K562 (cell line): Measurements from ENCODE around the gene CLCN2. TPM values are rescaled to one million over a fixed set of nuclear protein-coding genes. Genes with fewer than 3 reads are reported as not detected.

ENCODE experiments used
- ATAC-seq: fragments of 200-7000 bp; cut with Tn5 transposase; 3 replicates; pipeline ENCODE4 v1.9.1; 2020; ENCODE audit warnings: moderate library complexity
- BruUV-seq: library from RNA; stranded (reverse); fragments of 400-500 nt; replicated peaks from 2 replicates; lab custom pipeline; 2021; lab: Mats Ljungman, UMichigan
- CTCF ChIA-PET: fragments of 300-600 bp; formaldehyde crosslinking; extraction: SDS; loops from one replicate; lab custom pipeline; 2021; ENCODE audit warnings: low intra/inter-chr PET ratio; lab: Yijun Ruan, JAX
- POLR2A ChIA-PET: fragments of 300-600, 350-650 bp; sonication (Branson Sonifier 250); formaldehyde crosslinking; extraction: SDS; loops from one replicate; lab custom pipeline; 2021; ENCODE audit warnings: antibody characterized with exemption, inconsistent platforms; lab: Yijun Ruan, JAX
- DNase-seq, 4 experiments: peaks; one replicate each; pipeline versions ENCODE4 v3.0.0 to v3.0.0-alpha.2; 2011 to 2018; ENCODE audit warnings: low spot score in 3 of 4, mixed read lengths in 3 of 4; ENCODE audit errors: extremely low read depth in 1 of 4
- FAIRE-seq: peaks from 2 replicates; lab custom pipeline; 2011; peaks lifted over from hg19 to GRCh38; lab: Jason Lieb, UNC
- H2AFZ ChIP-seq: 2 replicates; pipeline ENCODE4 v1.6.0; 2011; ENCODE audit warnings: low read depth, low read length, control low read depth, inconsistent platforms
- H3K27ac ChIP-seq: fragments of 200-600 bp; 3 replicates; pipeline ENCODE4 v1.8.0; 2011; ENCODE audit warnings: low read depth, mild to moderate bottlenecking, control low read depth, inconsistent platforms, low read length, moderate library complexity, mixed read lengths; ENCODE audit errors: extremely low read depth
- H3K27me3 ChIP-seq, 2 experiments: fragments of 300-600 bp in 1 of 2; 2 replicates in 1 of 2; 3 replicates in 1 of 2; pipeline versions ENCODE4 v1.6.0 to v1.8.0; 2011; ENCODE audit warnings: inconsistent platforms in 2 of 2, low read length in 2 of 2, mild to moderate bottlenecking in 1 of 2, mixed read lengths in 1 of 2, moderate library complexity in 1 of 2; ENCODE audit not compliant: control insufficient read depth in 2 of 2, insufficient read depth in 2 of 2
- H3K36me3 ChIP-seq: fragments of 300-600 bp; 3 replicates; pipeline ENCODE4 v1.8.0; 2011; ENCODE audit warnings: mild to moderate bottlenecking, low read length, inconsistent platforms; ENCODE audit not compliant: control insufficient read depth, insufficient read depth
- H3K4me1 ChIP-seq, 2 experiments: fragments of 200-600 bp in 1 of 2; replicated peaks in 1 of 2; 2 replicates in 1 of 2; 3 replicates in 1 of 2; pipeline versions ENCODE4 v1.5.1 to v1.8.0; 2011; ENCODE audit warnings: inconsistent platforms in 2 of 2, low read length in 2 of 2, mild to moderate bottlenecking in 1 of 2, mixed read lengths in 1 of 2, moderate library complexity in 1 of 2; ENCODE audit not compliant: control insufficient read depth in 2 of 2, insufficient read depth in 2 of 2
- H3K4me2 ChIP-seq: 2 replicates; pipeline ENCODE4 v1.6.1; 2011; ENCODE audit warnings: low read length, control low read depth, inconsistent platforms, mixed read lengths; ENCODE audit not compliant: insufficient read depth
- H3K4me3 ChIP-seq: fragments of 200-600 bp; sonication (generic), shearing (Covaris generic); 2 replicates; pipeline ENCODE4 v1.5.1; 2016; ENCODE audit warnings: control low read depth, inconsistent platforms
- H3K79me2 ChIP-seq: fragments of 200-600 bp; 3 replicates; pipeline ENCODE4 v1.8.0; 2011; ENCODE audit warnings: low read length, inconsistent platforms; ENCODE audit not compliant: control insufficient read depth, insufficient read depth
- H3K9ac ChIP-seq, 2 experiments: 2 replicates each; pipeline versions ENCODE4 v1.6.0 to v1.6.1; 2011; ENCODE audit warnings: low read depth in 2 of 2, low read length in 2 of 2, control low read depth in 1 of 2, inconsistent platforms in 1 of 2, mild to moderate bottlenecking in 1 of 2, mixed read lengths in 1 of 2; ENCODE audit not compliant: insufficient read depth in 1 of 2
- H3K9me1 ChIP-seq: one replicate; pipeline ENCODE4 v1.6.0; 2011; ENCODE audit warnings: inconsistent platforms, mild to moderate bottlenecking, low read length, moderate library complexity; ENCODE audit not compliant: control insufficient read depth, insufficient read depth
- H3K9me3 ChIP-seq: replicated peaks from 2 replicates; pipeline ENCODE4 v1.5.1; 2011; ENCODE audit warnings: low read depth, low read length, inconsistent platforms; ENCODE audit not compliant: control insufficient read depth, insufficient read depth
- H4K20me1 ChIP-seq: replicated peaks from 2 replicates; pipeline ENCODE4 v1.6.1; 2011; ENCODE audit warnings: low read length, inconsistent platforms, mixed read lengths; ENCODE audit not compliant: control insufficient read depth, insufficient read depth
- ARID1B ChIP-seq: fragments of 450-650 bp; IDR thresholded peaks from 2 replicates; pipeline ENCODE4 v1.6.1; 2016; ENCODE audit warnings: antibody characterized with exemption, mild to moderate bottlenecking, inconsistent platforms
- ATF1 ChIP-seq, 2 experiments: fragments of 450-650 bp in 1 of 2; IDR thresholded peaks; 2 replicates each; pipeline ENCODE4 v1.6.1; 2016; ENCODE audit warnings: missing compliant biosample characterization in 1 of 2, missing genetic modification characterization in 1 of 2
- CGGBP1 ChIP-seq: fragments of 250-450 bp; sonication (Bioruptor Pico); IDR thresholded peaks from 2 replicates; pipeline ENCODE4 v1.9.0; 2021; ENCODE audit warnings: mild to moderate bottlenecking
- HNRNPH1 ChIP-seq: fragments of 200-400 bp; formaldehyde crosslinking; optimal IDR thresholded peaks from 2 replicates; pipeline ENCODE3; 2017; ENCODE audit warnings: low read depth, mild to moderate bottlenecking, low read length, moderate library complexity
- KAT8 ChIP-seq: fragments of 450-650 bp; IDR thresholded peaks from 2 replicates; pipeline ENCODE4 v1.6.1; 2016; ENCODE audit warnings: low read depth, mild to moderate bottlenecking
- KHSRP ChIP-seq: fragments of 450-650 bp; IDR thresholded peaks from 2 replicates; pipeline ENCODE4 v1.6.1; 2017
- KLF13 ChIP-seq: fragments of 450-650 bp; IDR thresholded peaks from 2 replicates; pipeline ENCODE4 v1.6.1; 2016; ENCODE audit warnings: missing genetic modification characterization, low read depth, mild to moderate bottlenecking, missing compliant biosample characterization, moderate library complexity, borderline replicate concordance
- MED1 ChIP-seq: sonication (generic); formaldehyde crosslinking; IDR thresholded peaks from 2 replicates; pipeline ENCODE4 v1.8.1; 2023; ENCODE audit warnings: missing genetic modification reagents, borderline replicate concordance
- PTTG1 ChIP-seq: fragments of 450-650 bp; IDR thresholded peaks from 2 replicates; pipeline ENCODE4 v1.6.1; 2016; ENCODE audit warnings: low read depth, mild to moderate bottlenecking, missing genetic modification characterization, missing compliant biosample characterization
- SOX6 ChIP-seq: fragments of 450-650 bp; IDR thresholded peaks from 2 replicates; pipeline ENCODE4 v1.6.1; 2014; ENCODE audit warnings: mild to moderate bottlenecking
- ZNF316 ChIP-seq: fragments of 450-650 bp; IDR thresholded peaks from 2 replicates; pipeline ENCODE4 v1.6.1; 2016
- ZNF444 ChIP-seq: fragments of 250-450 bp; sonication (Bioruptor Pico); IDR thresholded peaks from 2 replicates; pipeline ENCODE4 v1.4.0; 2020; ENCODE audit warnings: mild to moderate bottlenecking, moderate library complexity
- ZNF445 ChIP-seq: fragments of 250-450 bp; sonication (Bioruptor Pico); IDR thresholded peaks from 2 replicates; pipeline ENCODE4 v1.4.0; 2020; ENCODE audit warnings: low read depth, mild to moderate bottlenecking, moderate library complexity
- ZNF75A ChIP-seq: fragments of 450-650 bp; formaldehyde crosslinking; IDR thresholded peaks from 2 replicates; pipeline ENCODE4 v1.4.0; 2020; ENCODE audit warnings: mild to moderate bottlenecking
- WGBS: fragments of 100-300 bp; shearing (Covaris generic); methylation state at CpG from one replicate; pipeline ENCODE4 v1.1.6; 2016; ENCODE audit warnings: low coverage, mixed read lengths; ENCODE audit not compliant: insufficient coverage; ENCODE audit errors: missing lambda C conversion rate; 5-methylcytosine and 5-hydroxymethylcytosine counted together
- in situ Hi-C: fragments of 300-500 bp; cut with MboI; formaldehyde crosslinking; loops from 4 replicates; pipeline ENCODE4 v1.15.0; 2018; ENCODE audit warnings: inconsistent platforms, mixed read lengths
- intact Hi-C: fragments of 100-400 bp; cut with micrococcal nuclease; formaldehyde crosslinking; loops from 2 replicates; pipeline ENCODE4 v1.14.2; 2022
- polyA plus RNA-seq, 8 experiments: library from polyadenylated mRNA; depleted of rRNA in 4 of 8; stranded (reverse) in 5 of 8; unstranded in 3 of 8; fragments of >200 nt; fragmentation: Nextera tagmentation in 2 of 8; fragmentation: Illumina TruSeq in 1 of 8; extraction: Ambion mirVana in 2 of 8; extraction: Trizol in 1 of 8; gene quantifications; 2 replicates each; pipeline versions ENCODE4 v1.2.1 to v1.2.3, GENCODE V29; 2011 to 2014; ENCODE audit warnings: inconsistent platforms in 1 of 8, missing spikeins in 1 of 8
- total RNA-seq, 7 experiments: library from RNA; depleted of rRNA in 6 of 7; stranded (reverse); fragments of >200 nt in 6 of 7; fragmentation: Illumina TruSeq in 2 of 7; extraction: Trizol in 2 of 7; gene quantifications; 2 replicates each; pipeline versions ENCODE4 v1.2.1 to v1.2.3, GENCODE V29; 2011 to 2021; ENCODE audit warnings: low replicate concordance in 1 of 7
- TF ChIP-seq, protein P1 (sequence below): fragments of 450-650 bp; IDR thresholded peaks from 2 replicates; pipeline ENCODE4 v1.6.1; 2016; ENCODE audit warnings: low read depth

The CLCN2 gene
- total and polyA plus RNA-seq, 9 of the 15 experiments (the other 6 are each of a cell fraction or from before 2014, with no cell fraction given), result 0.10 to 14.0 (median 6.9) TPM

DNA sequence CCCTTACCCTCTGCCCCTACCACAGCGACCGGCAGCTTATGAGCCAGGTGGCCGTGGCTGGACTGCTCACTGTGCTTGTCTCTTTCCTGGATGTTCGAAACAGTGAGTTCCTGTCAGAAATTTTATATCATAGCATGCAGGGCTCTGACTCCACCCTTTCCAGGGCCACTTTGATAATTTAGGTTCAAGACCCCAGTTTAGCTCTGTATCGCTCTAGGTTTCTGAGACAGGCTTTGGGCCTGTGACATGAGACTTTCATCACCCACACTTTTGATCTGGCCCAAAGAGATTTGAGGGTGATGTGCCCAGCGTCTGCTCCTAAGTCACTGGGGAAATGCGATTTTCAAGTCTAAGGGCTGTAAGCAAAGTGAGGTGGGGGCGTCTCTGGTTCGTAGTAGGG, 53.5 kb downstream of the CLCN2 start (continued):
- TF ChIP-seq PTTG1 (no peak), HNRNPH1 (no peak), KHSRP (no peak), ARID1B (no peak)
- TF ChIP-seq, all 486 proteins: peak for 0

DNA sequence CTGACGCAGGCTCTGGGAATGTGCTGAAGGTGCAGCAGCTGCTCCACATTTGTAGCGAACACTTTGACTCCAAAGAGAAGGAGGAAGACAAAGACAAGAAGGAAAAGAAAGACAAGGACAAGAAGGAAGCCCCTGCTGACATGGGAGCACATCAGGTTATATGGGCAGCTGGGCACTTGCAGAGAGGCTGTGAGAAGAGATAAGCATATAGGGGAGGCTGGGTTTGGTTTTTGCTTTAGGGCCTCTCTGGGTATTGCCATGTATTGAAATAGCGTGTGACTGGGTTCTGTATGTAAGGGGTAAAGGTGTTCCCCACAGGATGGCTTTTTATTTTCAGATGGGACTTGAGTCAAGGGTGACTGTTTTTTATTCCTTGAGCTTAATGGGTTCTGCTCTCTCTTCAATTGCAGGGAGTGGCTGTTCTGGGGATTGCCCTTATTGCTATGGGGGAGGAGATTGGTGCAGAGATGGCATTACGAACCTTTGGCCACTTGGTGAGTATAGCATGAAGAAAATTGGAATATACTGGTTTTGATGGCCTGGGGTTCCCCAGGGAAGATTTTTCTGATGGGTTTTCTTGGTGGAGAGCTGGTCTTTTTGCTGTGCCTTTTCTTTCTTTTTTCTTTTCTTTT, 54.9 kb downstream of the CLCN2 start:
- H3K27me3 ChIP-seq, result no peaks in the 10 kb centered on the region
- H3K4me2 ChIP-seq, result no peak overlapping the region
- no peaks in the 10 kb centered on the region for H3K9me3 ChIP-seq
- intact Hi-C loops, result no loop called here
- TF ChIP-seq ZNF75A (no peak), ZNF316 (no peak), SOX6 (no peak), KAT8 (no peak), MED1 (CRISPR knock-in tag) (no peak), CGGBP1 (CRISPR knock-in tag) (no peak), ZNF444 (CRISPR knock-in tag) (no peak), KLF13 (tag) (no peak), ZNF445 (no peak), ATF1 (CRISPR knock-in tag; IDR thresholded peaks at IDR 0.05) (no peak), ATF1 (tag; IDR thresholded peaks at IDR 0.05) (no peak)
- TF ChIP-seq, protein P1, sequence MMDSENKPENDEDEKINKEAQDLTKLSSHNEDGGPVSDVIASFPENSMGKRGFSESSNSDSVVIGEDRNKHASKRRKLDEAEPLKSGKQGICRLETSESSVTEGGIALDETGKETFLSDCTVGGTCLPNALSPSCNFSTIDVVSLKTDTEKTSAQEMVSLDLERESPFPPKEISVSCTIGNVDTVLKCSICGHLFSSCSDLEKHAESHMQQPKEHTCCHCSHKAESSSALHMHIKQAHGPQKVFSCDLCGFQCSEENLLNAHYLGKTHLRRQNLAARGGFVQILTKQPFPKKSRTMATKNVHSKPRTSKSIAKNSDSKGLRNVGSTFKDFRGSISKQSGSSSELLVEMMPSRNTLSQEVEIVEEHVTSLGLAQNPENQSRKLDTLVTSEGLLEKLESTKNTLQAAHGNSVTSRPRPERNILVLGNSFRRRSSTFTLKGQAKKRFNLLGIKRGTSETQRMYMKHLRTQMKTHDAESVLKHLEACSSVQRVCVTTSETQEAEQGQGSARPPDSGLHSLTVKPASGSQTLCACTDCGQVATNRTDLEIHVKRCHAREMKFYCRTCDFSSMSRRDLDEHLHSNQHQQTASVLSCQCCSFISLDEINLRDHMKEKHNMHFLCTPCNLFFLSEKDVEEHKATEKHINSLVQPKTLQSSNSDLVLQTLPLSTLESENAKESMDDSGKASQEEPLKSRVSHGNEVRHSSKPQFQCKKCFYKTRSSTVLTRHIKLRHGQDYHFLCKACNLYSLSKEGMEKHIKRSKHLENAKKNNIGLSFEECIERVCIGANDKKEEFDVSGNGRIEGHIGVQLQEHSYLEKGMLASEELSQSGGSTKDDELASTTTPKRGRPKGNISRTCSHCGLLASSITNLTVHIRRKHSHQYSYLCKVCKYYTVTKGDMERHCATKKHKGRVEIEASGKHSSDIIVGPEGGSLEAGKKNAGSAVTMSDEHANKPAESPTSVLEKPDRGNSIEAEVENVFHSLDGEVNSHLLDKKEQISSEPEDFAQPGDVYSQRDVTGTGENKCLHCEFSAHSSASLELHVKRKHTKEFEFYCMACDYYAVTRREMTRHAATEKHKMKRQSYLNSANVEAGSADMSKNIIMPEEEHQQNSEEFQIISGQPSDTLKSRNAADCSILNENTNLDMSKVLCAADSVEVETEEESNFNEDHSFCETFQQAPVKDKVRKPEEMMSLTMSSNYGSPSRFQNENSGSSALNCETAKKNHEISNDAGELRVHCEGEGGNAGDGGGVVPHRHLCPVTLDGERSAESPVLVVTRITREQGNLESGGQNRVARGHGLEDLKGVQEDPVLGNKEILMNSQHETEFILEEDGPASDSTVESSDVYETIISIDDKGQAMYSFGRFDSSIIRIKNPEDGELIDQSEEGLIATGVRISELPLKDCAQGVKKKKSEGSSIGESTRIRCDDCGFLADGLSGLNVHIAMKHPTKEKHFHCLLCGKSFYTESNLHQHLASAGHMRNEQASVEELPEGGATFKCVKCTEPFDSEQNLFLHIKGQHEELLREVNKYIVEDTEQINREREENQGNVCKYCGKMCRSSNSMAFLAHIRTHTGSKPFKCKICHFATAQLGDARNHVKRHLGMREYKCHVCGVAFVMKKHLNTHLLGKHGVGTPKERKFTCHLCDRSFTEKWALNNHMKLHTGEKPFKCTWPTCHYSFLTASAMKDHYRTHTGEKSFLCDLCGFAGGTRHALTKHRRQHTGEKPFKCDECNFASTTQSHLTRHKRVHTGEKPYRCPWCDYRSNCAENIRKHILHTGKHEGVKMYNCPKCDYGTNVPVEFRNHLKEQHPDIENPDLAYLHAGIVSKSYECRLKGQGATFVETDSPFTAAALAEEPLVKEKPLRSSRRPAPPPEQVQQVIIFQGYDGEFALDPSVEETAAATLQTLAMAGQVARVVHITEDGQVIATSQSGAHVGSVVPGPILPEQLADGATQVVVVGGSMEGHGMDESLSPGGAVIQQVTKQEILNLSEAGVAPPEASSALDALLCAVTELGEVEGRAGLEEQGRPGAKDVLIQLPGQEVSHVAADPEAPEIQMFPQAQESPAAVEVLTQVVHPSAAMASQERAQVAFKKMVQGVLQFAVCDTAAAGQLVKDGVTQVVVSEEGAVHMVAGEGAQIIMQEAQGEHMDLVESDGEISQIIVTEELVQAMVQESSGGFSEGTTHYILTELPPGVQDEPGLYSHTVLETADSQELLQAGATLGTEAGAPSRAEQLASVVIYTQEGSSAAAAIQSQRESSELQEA, result no peak
- no peak overlapping the region for H3K9ac ChIP-seq
- in situ Hi-C loops, result no loop called here
- DNase-seq (no peak), ATAC-seq (no peak), FAIRE-seq (no peak)
- no peak overlapping the region for H3K4me3 ChIP-seq
- H3K9me1 ChIP-seq, result no peaks in the 10 kb centered on the region
- no peak overlapping the region for H2AFZ ChIP-seq
- no TSS peak for BruUV-seq
- CTCF ChIA-PET, result no interaction called here
- H3K27ac ChIP-seq, result no peak overlapping the region
- no peaks in the 10 kb centered on the region; a peak in 1 of 5 replicates for H3K4me1 ChIP-seq
- H3K79me2 ChIP-seq, result peaks cover 6% of the 10 kb centered on the region; the same call in 2 of the 3 replicates
- POLR2A ChIA-PET, result interaction anchor here (1.0 to 1.3 kb wide), 2 partner anchors 10 to 11 kb away, joined by 3 to 6 read pairs; no protein-coding TSS in a partner anchor
- 0 out of 2 replicates have a peak, but pooled peaks cover 5% of the 10 kb centered on the region for H4K20me1 ChIP-seq
- H3K36me3 ChIP-seq, result peaks cover 81% of the 10 kb centered on the region
- 100% methylated on average over 4 of the region's 4 CpGs for WGBS
